Testis (tissue), 3 donors: ENCODE results near the gene CDC27. TPM values are rescaled to one million over a fixed set of nuclear protein-coding genes. Genes with fewer than 3 reads are reported as not detected.
A peak's percentile ranks its signal among the peaks of the same experiment; 100 is the strongest.

Experiments used
- DNase-seq: peaks from one replicate; pipeline ENCODE4 v3.0.0-alpha.2; 2019
- H3K27ac ChIP-seq, 2 donors: fragments of 200-600 bp; sonication (generic); one replicate each; pipeline ENCODE4 v1.5.1; 2019
- H3K27me3 ChIP-seq: fragments of 200-600 bp; sonication (generic); one replicate; pipeline ENCODE4 v1.5.1; 2019
- H3K36me3 ChIP-seq: fragments of 200-600 bp; sonication (generic); one replicate; pipeline ENCODE4 v1.5.1; 2017; ENCODE audit warnings: low read depth; ENCODE audit errors: missing control alignments
- H3K4me1 ChIP-seq: fragments of 200-600 bp; sonication (generic); one replicate; pipeline ENCODE4 v1.5.1; 2019
- H3K4me3 ChIP-seq, 2 donors: fragments of 200-600 bp; sonication (generic); one replicate each; pipeline ENCODE4 v1.5.1; 2017 to 2019
- H3K9me3 ChIP-seq: fragments of 200-600 bp; sonication (generic); one replicate; pipeline ENCODE4 v1.5.1; 2017
- CTCF ChIP-seq, 3 experiments: fragments of 450-650 bp in 2 of 3; fragments of 200-600 bp in 1 of 3; sonication (generic) in 1 of 3; IDR thresholded peaks; one replicate each; pipeline ENCODE4 v1.5.1; 2016 to 2019; ENCODE audit warnings: antibody characterized with exemption in 3 of 3, mild to moderate bottlenecking in 2 of 3, moderate library complexity in 1 of 3
- POLR2A ChIP-seq: fragments of 450-650 bp; IDR thresholded peaks from one replicate; pipeline ENCODE4 v1.6.1; 2017; ENCODE audit warnings: antibody characterized with exemption, mild to moderate bottlenecking, moderate library complexity
- WGBS, 2 donors: methylation state at CpG; one replicate each; pipeline ENCODE4 v1.1.5; 2018; 5-methylcytosine and 5-hydroxymethylcytosine counted together
- intact Hi-C: fragments of 100-400 bp; cut with DNase I; formaldehyde crosslinking; loops from one replicate; pipeline ENCODE4 v1.15.1; 2023; ENCODE audit warnings: low total_unique reads
- polyA plus RNA-seq: library from polyadenylated mRNA; stranded (reverse); fragments of 350-450 nt; fragmentation: Illumina TruSeq; extraction: RNeasy Lipid Tissue Mini Kit (QIAGEN cat#74804); gene quantifications from one replicate; pipeline ENCODE4 v1.2.3, GENCODE V29; 2014; ENCODE audit warnings: low read depth, low replicate concordance; ENCODE audit not compliant: insufficient read depth
- total RNA-seq, 2 donors: library from RNA; depleted of rRNA; stranded (reverse); fragments of >200 nt; gene quantifications; one replicate each; pipeline ENCODE4 v1.2.3, GENCODE V29; 2016

Gene CDC27
- total and polyA plus RNA-seq, 3 donors from 2014 or later: 74.6 to 99.8 (median 85.8) TPM

- Histone ChIP-seq H3K36me3 (no peaks in the 10 kb centered on the region), H3K27ac (peak overlapping the region in 1 of 2 donors; percentile 64), H3K4me1 (peaks cover 9% of the 10 kb centered on the region), H3K27me3 (no peaks in the 10 kb centered on the region), H3K4me3 (no peak overlapping the region), H3K9me3 (no peaks in the 10 kb centered on the region)
- DNase-seq: no peak
- intact Hi-C loops: no loop called here
- 66 to 74% methylated on average over 6 of the region's 6 CpGs for WGBS, 2 donors
- TF ChIP-seq POLR2A (no peak), CTCF (IDR thresholded peaks at IDR 0.05) (no peak)
These were observed 15.8 kb upstream of the CDC27 start for GRCh38 chr17:47204722-47205418.

- WGBS, 2 donors: 81 to 82% methylated on average over 6 of the region's 6 CpGs
- DNase-seq: no peak
- H3K4me3 ChIP-seq: no peak overlapping the region
- no peak overlapping the region for H3K27ac ChIP-seq
- no peaks in the 10 kb centered on the region for H3K36me3 ChIP-seq
- no peaks in the 10 kb centered on the region for H3K9me3 ChIP-seq
- no peak for TF ChIP-seq POLR2A
- TF ChIP-seq CTCF (IDR thresholded peaks at IDR 0.05): no peak
- intact Hi-C loops: no loop called here
- no peaks in the 10 kb centered on the region for H3K27me3 ChIP-seq
- H3K4me1 ChIP-seq: peaks cover 9% of the 10 kb centered on the region
These were observed 15.1 kb upstream of the CDC27 start for GRCh38 chr17:47203984-47204721.

- H3K4me1 ChIP-seq: peaks cover 9% of the 10 kb centered on the region
- H3K27ac ChIP-seq: no peak overlapping the region
- no peak for TF ChIP-seq CTCF (IDR thresholded peaks at IDR 0.05)
- TF ChIP-seq POLR2A: no peak
- 76 to 85% methylated on average over 4 of the region's 4 CpGs for WGBS, 2 donors
- H3K27me3 ChIP-seq: no peaks in the 10 kb centered on the region
- H3K4me3 ChIP-seq: no peak overlapping the region
- DNase-seq: no peak
- H3K9me3 ChIP-seq: no peaks in the 10 kb centered on the region
- no peaks in the 10 kb centered on the region for H3K36me3 ChIP-seq
- intact Hi-C loops: no loop called here
These were observed 12.1 kb upstream of the CDC27 start for GRCh38 chr17:47201166-47201565.

GRCh38 chr17:47200325-47200664 is 11.2 kb upstream of the CDC27 start:
- no peak for TF ChIP-seq CTCF (IDR thresholded peaks at IDR 0.05)
- TF ChIP-seq POLR2A: no peak
- H3K27ac ChIP-seq: no peak overlapping the region
- DNase-seq: no peak
- no peaks in the 10 kb centered on the region for H3K36me3 ChIP-seq
- no peak overlapping the region for H3K4me3 ChIP-seq
- 74 to 86% methylated on average over 4 of the region's 4 CpGs for WGBS, 2 donors
- no peaks in the 10 kb centered on the region for H3K9me3 ChIP-seq
- peaks cover 3% of the 10 kb centered on the region for H3K4me1 ChIP-seq
- H3K27me3 ChIP-seq: no peaks in the 10 kb centered on the region
- intact Hi-C loops: no loop called here
